Stimulated activated memory B cell treated with anti-CD40 and anti-IgM and Interleukin-4, amounts not matched to agents 10 μg/mL and 1 μg/mL and 100 μg/mL, for 72 hours (primary cell): ENCODE measurements around the gene WWTR1.
A peak's percentile ranks its signal among the peaks of the same experiment; 100 is the strongest.

Experiments
- ATAC-seq: fragments of 150-1000 bp; cut with Tn5 transposase; 2 replicates; pipeline ENCODE4 v1.10.0; 2021
- H3K27ac Mint-ChIP-seq: one replicate; pipeline ENCODE4 v1.8.0; 2022; ENCODE audit warnings: mild to moderate bottlenecking, mixed read lengths
- H3K27me3 Mint-ChIP-seq: one replicate; pipeline ENCODE4 v1.8.0; 2022; ENCODE audit warnings: mixed read lengths
- H3K36me3 Mint-ChIP-seq: one replicate; pipeline ENCODE4 v1.8.0; 2022; ENCODE audit warnings: mixed read lengths
- H3K4me1 Mint-ChIP-seq: one replicate; pipeline ENCODE4 v1.8.0; 2022; ENCODE audit warnings: mixed read lengths
- H3K4me3 Mint-ChIP-seq: one replicate; pipeline ENCODE4 v1.8.0; 2022; ENCODE audit warnings: mild to moderate bottlenecking, moderate library complexity, mixed read lengths
- H3K9me3 Mint-ChIP-seq: one replicate; pipeline ENCODE4 v1.8.0; 2022; ENCODE audit warnings: mixed read lengths

The WWTR1 gene

DNA sequence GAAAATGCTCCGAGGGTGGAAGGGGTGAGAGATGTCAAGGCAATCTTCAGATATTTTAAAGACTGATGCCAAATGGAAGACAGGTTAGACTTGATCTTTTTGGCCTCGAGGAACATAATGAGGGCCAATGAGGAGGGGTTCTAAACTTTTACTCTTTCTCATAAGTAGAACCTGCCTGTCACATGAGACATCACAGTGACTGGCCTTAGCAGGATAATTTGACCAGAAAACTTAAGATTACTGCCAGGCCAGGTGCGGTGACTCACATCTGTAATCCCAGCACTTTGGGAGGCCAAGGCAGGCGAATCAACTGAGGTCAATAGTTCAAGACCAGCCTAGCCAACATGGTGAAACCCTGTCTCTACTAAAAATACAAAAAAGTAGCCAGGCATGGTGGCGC lies 171.1 kb downstream of the WWTR1 start:
- peaks cover 4% of the 10 kb centered on the region for H3K27me3 Mint-ChIP-seq
- no peak overlapping the region for H3K27ac Mint-ChIP-seq
- no peaks in the 10 kb centered on the region for H3K4me1 Mint-ChIP-seq
- H3K36me3 Mint-ChIP-seq: no peaks in the 10 kb centered on the region
- H3K4me3 Mint-ChIP-seq: no peak overlapping the region
- ATAC-seq: no peak
- H3K9me3 Mint-ChIP-seq: no peaks in the 10 kb centered on the region

DNA sequence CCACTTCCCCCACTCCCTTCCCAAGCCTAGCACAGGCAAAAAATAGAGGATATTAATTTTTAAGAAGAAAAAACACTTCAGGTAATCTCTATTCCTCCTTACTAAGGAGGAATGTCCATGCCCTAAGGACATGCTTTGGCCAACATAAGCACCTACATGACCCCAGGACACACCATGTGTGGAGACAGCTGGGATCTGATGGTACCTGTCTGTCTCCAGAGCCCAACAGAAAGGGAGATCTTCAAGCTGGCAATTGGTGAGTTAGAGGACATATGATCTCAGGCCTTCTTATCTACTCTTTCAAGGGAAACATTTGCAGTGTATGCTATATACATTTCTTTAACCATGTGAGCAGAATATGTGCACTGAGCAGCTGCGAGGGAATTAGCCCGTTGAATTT lies 176.3 kb downstream of the WWTR1 start:
- no peak for ATAC-seq
- peaks cover 6% of the 10 kb centered on the region for H3K27me3 Mint-ChIP-seq
- no peaks in the 10 kb centered on the region for H3K36me3 Mint-ChIP-seq
- H3K9me3 Mint-ChIP-seq: no peaks in the 10 kb centered on the region
- H3K27ac Mint-ChIP-seq: no peak overlapping the region
- H3K4me1 Mint-ChIP-seq: no peaks in the 10 kb centered on the region
- no peak overlapping the region for H3K4me3 Mint-ChIP-seq

DNA sequence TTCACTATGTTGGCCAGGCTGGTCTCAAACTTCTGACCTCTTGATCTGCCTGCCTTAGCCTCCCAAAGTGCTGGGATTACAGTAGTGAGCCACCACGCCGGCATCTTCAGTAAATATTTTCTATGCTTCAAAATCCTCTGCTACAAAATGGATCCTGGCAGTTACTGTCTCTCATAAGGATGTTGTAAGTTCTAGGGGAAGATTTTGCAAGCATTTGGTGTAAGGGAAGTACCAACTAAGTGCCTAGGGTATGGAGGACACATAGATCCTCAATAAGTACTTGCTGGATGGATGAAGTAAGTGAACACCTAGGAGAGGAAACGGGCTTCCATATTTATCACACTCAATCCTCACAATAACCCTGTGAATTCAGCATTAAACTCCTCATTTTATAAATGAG lies 176.8 kb downstream of the WWTR1 start:
- Mint-ChIP-seq H3K27me3 (peaks cover 7% of the 10 kb centered on the region), H3K4me3 (no peak overlapping the region), H3K27ac (no peak overlapping the region), H3K9me3 (no peaks in the 10 kb centered on the region), H3K4me1 (no peaks in the 10 kb centered on the region), H3K36me3 (no peaks in the 10 kb centered on the region)
- ATAC-seq: no peak

DNA sequence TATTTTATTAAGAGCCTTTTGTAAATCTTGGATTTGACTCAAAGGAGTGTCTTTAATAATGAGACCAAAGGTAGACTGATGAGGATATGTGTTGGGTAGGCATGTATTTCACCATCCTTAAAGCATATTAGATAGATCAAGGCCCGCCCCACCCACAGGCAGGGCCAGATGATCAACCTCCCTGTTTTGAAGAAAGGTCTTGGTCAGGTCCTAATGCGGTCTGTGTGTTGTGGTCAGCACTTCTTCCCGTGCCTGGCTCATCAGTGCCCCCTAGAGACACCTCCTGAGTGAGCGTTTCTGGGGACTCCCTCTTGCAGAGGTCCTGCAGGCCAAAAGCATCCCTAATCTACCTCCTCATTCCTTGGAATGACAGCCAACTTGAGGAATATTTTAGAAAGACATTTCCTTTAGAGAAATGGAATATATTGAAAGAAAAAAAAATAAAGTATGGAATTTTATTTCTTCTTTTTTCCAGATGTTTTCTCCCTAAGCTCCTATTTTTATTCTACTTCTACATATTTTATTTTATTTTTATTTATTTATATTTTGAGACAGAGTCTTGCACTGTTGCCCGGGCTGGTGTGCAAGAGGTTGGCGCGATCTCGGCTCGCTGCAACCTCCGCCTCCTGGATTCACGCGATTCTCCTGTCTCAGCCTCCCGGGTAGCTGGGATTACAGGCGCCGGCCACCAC lies 177.4 kb downstream of the WWTR1 start:
- Mint-ChIP-seq H3K9me3 (no peaks in the 10 kb centered on the region), H3K4me1 (no peaks in the 10 kb centered on the region), H3K27me3 (peaks cover 7% of the 10 kb centered on the region), H3K4me3 (no peak overlapping the region), H3K36me3 (no peaks in the 10 kb centered on the region), H3K27ac (no peak overlapping the region)
- peak; percentile 68 for ATAC-seq

DNA sequence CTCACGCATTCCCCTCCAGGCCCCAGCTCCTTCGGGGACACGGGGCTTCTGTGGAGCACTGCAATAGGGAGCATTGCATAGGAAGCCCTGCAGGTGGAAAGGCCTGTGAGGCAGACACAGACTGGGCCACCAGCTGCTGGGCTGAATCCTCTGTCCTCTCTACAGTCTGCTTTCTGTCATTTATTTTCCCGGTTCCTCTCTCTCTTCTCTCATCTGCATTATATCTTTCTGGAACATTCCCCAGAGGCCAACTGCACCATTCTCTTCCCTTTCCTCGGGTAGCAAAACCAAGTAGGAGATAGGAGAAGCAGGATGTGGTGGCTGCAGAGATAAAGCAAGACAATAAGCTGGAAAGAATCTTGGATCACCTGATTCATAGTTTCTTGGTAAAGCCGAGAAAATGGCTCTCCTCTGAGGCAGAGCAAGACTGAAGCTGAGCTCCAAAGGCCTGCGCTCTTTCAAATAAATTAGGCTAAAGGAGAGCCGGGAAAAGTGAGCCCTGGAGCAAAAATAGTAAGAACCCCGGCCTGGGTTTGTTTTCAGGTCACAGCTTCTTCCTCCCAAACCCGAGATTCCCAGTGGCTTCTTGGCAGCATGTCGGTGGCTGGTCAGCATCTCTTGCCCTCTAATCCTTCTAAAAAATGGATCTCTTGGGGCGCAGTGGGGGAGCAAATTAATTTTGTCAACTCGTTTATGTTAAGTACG lies 178.1 kb downstream of the WWTR1 start:
- H3K36me3 Mint-ChIP-seq: no peaks in the 10 kb centered on the region
- H3K9me3 Mint-ChIP-seq: no peaks in the 10 kb centered on the region
- no peak for ATAC-seq
- H3K4me1 Mint-ChIP-seq: no peaks in the 10 kb centered on the region
- H3K27ac Mint-ChIP-seq: no peak overlapping the region
- H3K4me3 Mint-ChIP-seq: no peak overlapping the region
- peaks cover 7% of the 10 kb centered on the region for H3K27me3 Mint-ChIP-seq

DNA sequence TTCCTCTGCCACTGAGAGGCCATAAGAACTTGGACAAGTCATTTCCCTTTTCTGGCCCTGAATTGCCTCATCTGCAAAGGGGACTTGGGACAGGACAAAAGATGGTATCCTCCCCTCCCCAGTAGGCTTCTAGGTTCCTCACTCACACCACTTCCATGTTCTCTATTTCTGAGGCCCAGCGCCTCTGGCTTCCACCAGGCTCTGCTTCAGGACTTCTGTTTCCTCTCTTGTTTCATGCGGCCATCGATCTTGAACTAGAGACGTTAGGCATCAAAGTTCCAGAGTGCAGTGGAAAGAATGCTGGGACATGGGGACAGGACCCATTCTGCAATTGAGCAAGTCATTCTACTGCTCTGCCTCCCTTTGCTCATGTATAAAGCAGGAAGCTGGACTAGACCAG lies 181.6 kb downstream of the WWTR1 start:
- no peaks in the 10 kb centered on the region for H3K9me3 Mint-ChIP-seq
- H3K27ac Mint-ChIP-seq: no peak overlapping the region
- H3K27me3 Mint-ChIP-seq: peaks cover 7% of the 10 kb centered on the region
- no peak for ATAC-seq
- H3K4me1 Mint-ChIP-seq: no peaks in the 10 kb centered on the region
- H3K4me3 Mint-ChIP-seq: no peak overlapping the region
- H3K36me3 Mint-ChIP-seq: no peaks in the 10 kb centered on the region

DNA sequence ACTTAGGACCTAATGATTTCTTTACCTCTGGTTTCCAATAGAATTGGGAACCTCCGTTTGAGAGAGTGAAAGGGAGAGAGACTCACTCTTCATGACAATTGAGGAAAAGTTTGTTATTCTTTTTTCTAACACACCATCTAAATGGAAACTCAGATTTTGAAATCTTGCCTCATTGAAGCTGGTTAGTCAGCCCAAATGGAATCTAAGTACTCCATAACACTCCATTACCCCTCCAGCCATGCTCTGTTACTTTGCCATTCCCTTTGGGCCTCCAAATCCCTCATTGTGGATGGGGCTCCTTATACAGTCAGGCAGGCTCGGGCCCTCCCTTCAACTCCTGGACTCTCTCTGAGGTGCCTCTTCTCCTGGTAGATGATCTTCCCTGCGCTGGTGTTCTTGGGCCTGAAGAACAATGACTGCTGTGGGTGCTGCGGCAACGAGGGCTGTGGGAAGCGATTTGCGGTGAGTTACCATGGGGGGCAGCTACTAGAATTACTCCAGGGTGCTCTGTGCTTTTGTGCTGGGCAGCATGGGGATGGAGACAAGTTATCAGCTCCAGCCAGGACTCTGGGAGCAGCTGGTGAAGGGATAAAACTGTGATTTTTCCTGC lies 182.3 kb downstream of the WWTR1 start:
- H3K27ac Mint-ChIP-seq: no peak overlapping the region
- no peaks in the 10 kb centered on the region for H3K36me3 Mint-ChIP-seq
- H3K9me3 Mint-ChIP-seq: no peaks in the 10 kb centered on the region
- H3K4me1 Mint-ChIP-seq: no peaks in the 10 kb centered on the region
- peaks cover 7% of the 10 kb centered on the region for H3K27me3 Mint-ChIP-seq
- H3K4me3 Mint-ChIP-seq: no peak overlapping the region
- no peak for ATAC-seq

DNA sequence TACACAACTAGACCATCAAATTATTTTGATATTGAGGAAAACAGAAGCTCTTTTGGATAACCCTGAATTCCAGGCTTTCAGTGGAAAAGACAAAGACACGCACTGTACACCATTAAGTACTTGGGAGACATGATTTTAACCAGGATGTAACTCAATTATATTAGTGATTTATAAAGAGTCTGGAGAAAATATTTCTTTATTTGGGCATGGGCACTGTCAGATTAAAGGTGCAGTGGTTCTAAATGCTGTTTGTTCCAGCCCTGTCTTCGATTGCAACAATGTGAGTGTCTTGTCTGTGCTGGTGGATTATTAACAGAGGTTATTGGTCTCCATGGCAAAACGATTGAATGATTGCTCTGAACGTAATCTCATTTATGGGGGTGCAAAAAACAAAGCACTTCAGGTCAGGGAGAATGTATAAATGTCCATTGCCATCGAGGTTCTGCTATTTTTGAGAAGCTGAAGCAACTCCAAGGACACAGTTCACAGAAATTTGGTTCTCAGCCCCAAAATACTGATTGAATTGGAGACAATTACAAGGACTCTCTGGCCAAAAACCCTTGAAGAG lies 183.5 kb downstream of the WWTR1 start, which contains the start of gene TM4SF4:
TM4SF4 (plus strand) TSS at position 448 of the 568 bp plus-strand sequence. CDS start 181 bp downstream, outside the sequence.
- no peaks in the 10 kb centered on the region for H3K36me3 Mint-ChIP-seq
- H3K4me1 Mint-ChIP-seq: no peaks in the 10 kb centered on the region
- H3K27me3 Mint-ChIP-seq: peaks cover 7% of the 10 kb centered on the region
- H3K9me3 Mint-ChIP-seq: no peaks in the 10 kb centered on the region
- no peak within 1 kb of the TSS for H3K27ac Mint-ChIP-seq
- no peak for ATAC-seq
- no peak within 1 kb of the TSS for H3K4me3 Mint-ChIP-seq

DNA sequence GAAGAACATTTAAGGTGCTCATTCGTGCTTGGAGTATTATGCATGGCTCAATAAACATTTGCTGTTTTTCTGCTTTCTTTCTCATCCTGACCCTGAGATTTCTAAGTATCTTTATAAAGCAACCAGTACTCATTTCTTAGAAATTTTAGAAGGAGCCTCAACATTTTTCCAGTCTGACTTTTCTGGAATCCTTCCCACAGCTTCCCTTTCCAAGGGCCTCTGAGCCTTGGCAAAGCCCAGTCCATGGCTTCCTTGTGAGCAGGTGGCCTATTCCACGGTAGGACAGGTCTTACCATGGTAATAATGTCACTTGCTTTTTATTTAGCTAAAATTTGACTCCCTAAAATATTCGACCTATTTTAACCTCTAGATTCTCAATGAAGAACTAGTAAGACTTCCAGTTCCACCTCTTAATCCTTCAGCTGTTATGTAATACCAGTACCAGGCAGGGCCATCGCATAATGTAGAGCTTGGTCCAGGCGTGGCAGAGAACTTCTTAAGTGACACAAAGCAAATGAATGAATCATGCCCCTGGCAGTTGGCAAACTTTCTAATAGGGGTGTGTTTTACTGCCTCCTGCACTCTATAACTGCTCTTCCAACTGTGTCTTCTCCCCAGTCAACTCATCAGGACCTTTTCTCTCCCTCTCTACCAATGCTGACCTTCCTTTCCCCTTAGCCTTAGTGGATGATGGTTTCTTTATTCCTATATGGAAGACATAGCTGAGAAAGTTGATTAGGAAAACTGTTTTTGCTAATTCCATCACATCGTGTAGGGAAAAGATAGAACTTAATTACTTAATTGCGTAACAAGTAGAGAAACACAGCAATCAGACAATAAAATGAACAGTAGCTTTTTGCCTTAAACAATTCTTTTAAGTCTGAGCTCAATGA lies 184.2 kb downstream of the WWTR1 start:
- no peaks in the 10 kb centered on the region for H3K36me3 Mint-ChIP-seq
- ATAC-seq: no peak
- H3K9me3 Mint-ChIP-seq: no peaks in the 10 kb centered on the region
- H3K4me3 Mint-ChIP-seq: no peak overlapping the region
- H3K4me1 Mint-ChIP-seq: no peaks in the 10 kb centered on the region
- H3K27ac Mint-ChIP-seq: no peak overlapping the region
- peaks cover 7% of the 10 kb centered on the region for H3K27me3 Mint-ChIP-seq

DNA sequence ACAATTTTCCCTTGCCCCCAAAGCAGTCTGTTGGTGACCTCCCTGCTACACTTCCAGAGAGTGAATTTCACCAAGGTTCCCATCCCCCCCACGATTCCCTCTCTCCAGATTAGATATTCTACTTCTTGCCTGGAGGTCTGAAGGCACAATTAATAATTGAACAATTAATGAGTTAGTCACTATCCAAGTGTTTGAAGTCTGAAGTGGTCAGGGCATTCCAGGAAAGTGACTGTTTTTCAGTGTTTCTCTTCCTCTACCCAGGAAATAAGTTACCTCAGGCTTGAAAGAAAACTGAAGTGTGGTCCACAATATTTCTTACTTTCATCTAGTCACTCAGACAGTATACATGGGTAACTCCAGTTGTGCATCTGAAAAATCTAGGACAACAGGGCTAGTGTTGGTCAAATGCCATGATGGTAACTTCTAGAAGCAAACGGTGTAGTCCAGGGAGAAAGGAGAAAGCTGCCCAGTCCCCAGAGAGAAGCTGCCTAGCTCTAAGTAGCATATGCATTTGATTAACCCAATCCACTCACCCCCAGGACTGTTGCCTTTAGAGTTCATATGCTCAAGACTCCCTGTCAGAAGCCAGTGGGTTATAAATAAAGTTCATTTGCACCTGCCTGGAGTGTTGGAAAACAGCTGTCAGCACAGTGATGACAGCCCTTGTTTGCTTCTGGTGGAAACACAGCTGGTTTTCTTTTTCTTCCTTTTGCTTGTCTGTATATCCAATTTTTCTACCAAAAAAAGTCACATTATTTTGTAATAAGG lies 185.6 kb downstream of the WWTR1 start:
- Mint-ChIP-seq H3K36me3 (no peaks in the 10 kb centered on the region), H3K4me1 (no peaks in the 10 kb centered on the region), H3K9me3 (no peaks in the 10 kb centered on the region), H3K27ac (no peak overlapping the region), H3K27me3 (peaks cover 7% of the 10 kb centered on the region), H3K4me3 (no peak overlapping the region)
- ATAC-seq: no peak

DNA sequence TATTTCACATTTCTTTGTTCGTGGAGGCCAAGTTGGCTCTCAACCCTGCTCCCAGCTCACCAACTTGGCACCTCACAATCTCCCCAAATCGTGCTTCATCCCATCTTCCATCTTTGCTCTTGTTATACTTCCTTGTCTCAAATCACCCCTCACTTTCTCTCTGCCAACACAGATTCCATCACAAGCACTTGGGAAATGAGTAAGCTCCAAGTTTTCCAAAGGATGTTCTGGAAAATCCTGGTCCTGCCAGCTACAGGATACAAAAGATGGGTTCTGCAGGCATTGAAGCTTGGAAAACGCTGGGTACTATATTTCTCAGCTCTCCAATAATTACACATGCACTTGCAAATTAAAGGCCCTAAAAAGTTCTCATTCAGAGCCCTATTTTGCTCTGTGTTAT lies 187.4 kb downstream of the WWTR1 start:
- Mint-ChIP-seq H3K36me3 (no peaks in the 10 kb centered on the region), H3K4me3 (no peak overlapping the region), H3K9me3 (no peaks in the 10 kb centered on the region), H3K4me1 (no peaks in the 10 kb centered on the region), H3K27me3 (no peaks in the 10 kb centered on the region), H3K27ac (no peak overlapping the region)
- no peak for ATAC-seq

DNA sequence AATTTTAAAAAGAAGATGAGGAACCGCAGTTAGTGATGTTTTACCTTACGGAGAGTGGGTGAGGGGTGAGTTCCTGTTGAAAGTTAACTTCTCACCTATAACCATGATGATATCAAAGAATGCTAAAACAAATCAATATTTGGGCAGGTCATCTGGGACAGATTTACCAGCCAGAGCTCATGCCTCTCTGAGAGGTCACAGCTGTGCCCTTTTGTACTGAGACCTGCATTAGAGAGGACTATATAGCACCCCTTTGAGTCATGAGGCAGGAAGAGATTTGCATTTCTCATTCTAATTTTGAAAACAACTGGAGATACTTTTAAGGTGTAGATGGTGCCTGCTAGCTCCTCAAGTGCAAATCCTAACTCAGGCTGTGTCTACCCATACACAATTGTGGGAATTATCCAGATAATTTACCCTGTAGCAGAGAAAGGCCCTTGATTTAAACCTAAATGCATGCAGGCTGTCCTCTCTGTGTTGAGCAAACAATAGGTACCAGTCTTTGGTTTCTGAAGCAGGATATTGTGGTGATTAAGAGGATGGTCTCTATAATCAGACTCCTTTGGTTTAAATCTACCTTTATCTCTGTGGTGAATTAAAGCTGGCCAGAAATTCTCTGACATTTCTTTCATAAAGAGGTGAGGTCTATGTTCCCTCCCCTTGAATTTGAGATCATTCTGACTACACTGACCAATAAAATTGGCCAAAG lies 189.2 kb downstream of the WWTR1 start:
- no peaks in the 10 kb centered on the region for H3K36me3 Mint-ChIP-seq
- no peaks in the 10 kb centered on the region for H3K9me3 Mint-ChIP-seq
- no peak overlapping the region for H3K27ac Mint-ChIP-seq
- ATAC-seq: no peak
- H3K4me1 Mint-ChIP-seq: no peaks in the 10 kb centered on the region
- H3K4me3 Mint-ChIP-seq: no peak overlapping the region
- no peaks in the 10 kb centered on the region for H3K27me3 Mint-ChIP-seq
